ENCODE results near the gene SBNO1.

SBNO1 gene

GRCh38 chr12:123273166-123273565 is 91.5 kb downstream of the SBNO1 start:
- Histone ChIP-seq H3K18ac (ENCODE audit: low read length) (no peak overlapping the region), H2BK12ac (ENCODE audit: low read length) (no peak overlapping the region)

GRCh38 chr12:123271001-123271668 is 93.5 kb downstream of the SBNO1 start:
- DNase-seq: peak; percentile 46 to 78
- peak overlapping the region; percentile 93 for H4K8ac ChIP-seq (ENCODE audit: low read depth, low read length)
- H3K4me2 ChIP-seq (ENCODE audit: low read length): peak overlapping the region; percentile 64
- no CpG with 5 or more reads among the region's 108 CpGs for WGBS (ENCODE audit: extremely low coverage, insufficient coverage, insufficient read length)
- peak overlapping the region; percentile 86 for H2AFZ ChIP-seq (ENCODE audit: insufficient read depth, low read length, poor library complexity)
- no peaks in the 10 kb centered on the region for H3K27me3 ChIP-seq (ENCODE audit: insufficient read depth, low read length)
- peak overlapping the region; percentile 96 for H4K91ac ChIP-seq (ENCODE audit: low read depth, low read length)
- peaks cover 24% of the 10 kb centered on the region for H3K79me2 ChIP-seq (ENCODE audit: control insufficient read depth, insufficient read depth, low read length, poor library complexity)
- H3K4me3 ChIP-seq (ENCODE audit: low read depth, low read length): peak overlapping the region; percentile 95
- H3K9ac ChIP-seq (ENCODE audit: low read length): peak overlapping the region; percentile 75
- peak overlapping the region; percentile 87 for H4K12ac ChIP-seq (ENCODE audit: low read depth, low read length)
- peaks cover 24 to 29% of the 10 kb centered on the region in 2 experiments for H3K36me3 ChIP-seq (ENCODE audit: control insufficient read depth in 1 of 2, insufficient read depth in 2 of 2, low read length in 2 of 2)
- H2BK120ac ChIP-seq (ENCODE audit: insufficient read depth, low read length, poor library complexity): peak overlapping the region; percentile 65
- H3K4ac ChIP-seq (ENCODE audit: low read depth, low read length): peak overlapping the region; percentile 94
- no peak overlapping the region for H3K23ac ChIP-seq (ENCODE audit: low read length)
- peak overlapping the region; percentile 90 for H2AK5ac ChIP-seq (ENCODE audit: low read length)
- H2BK5ac ChIP-seq (ENCODE audit: low read depth, low read length, poor library complexity): peak overlapping the region; percentile 82
- peaks cover 2 to 8% of the 10 kb centered on the region in 2 experiments for H3K4me1 ChIP-seq (ENCODE audit: control insufficient read depth in 1 of 2, insufficient read depth in 2 of 2, low read length in 2 of 2)
- H3K14ac ChIP-seq (ENCODE audit: low read length): peak overlapping the region; percentile 66
- H2BK12ac ChIP-seq (ENCODE audit: low read length): no peak overlapping the region
- H3K9me3 ChIP-seq (ENCODE audit: insufficient read depth, low read depth, low read length): peaks cover 1% of the 10 kb centered on the region
- H3K18ac ChIP-seq (ENCODE audit: low read length): peak overlapping the region; percentile 81
- H3K27ac ChIP-seq (ENCODE audit: low read depth, low read length): peak overlapping the region; percentile 19
- H3K79me1 ChIP-seq (ENCODE audit: low read length): peaks cover 22% of the 10 kb centered on the region

More at GRCh38 chr12:123273166-123273565, 91.5 kb downstream of the SBNO1 start:
- Histone ChIP-seq H2BK120ac (ENCODE audit: insufficient read depth, low read length, poor library complexity) (no peak overlapping the region), H3K9ac (ENCODE audit: low read length) (no peak overlapping the region), H3K79me2 (ENCODE audit: control insufficient read depth, insufficient read depth, low read length, poor library complexity) (peaks cover 24% of the 10 kb centered on the region), H4K12ac (ENCODE audit: low read depth, low read length) (no peak overlapping the region), H2BK5ac (ENCODE audit: low read depth, low read length, poor library complexity) (no peak overlapping the region), H3K4ac (ENCODE audit: low read depth, low read length) (no peak overlapping the region), H3K23ac (ENCODE audit: low read length) (no peak overlapping the region), H3K9me3 (ENCODE audit: insufficient read depth, low read depth, low read length) (peaks cover 1% of the 10 kb centered on the region), H2AK5ac (ENCODE audit: low read length) (no peak overlapping the region), H4K8ac (ENCODE audit: low read depth, low read length) (no peak overlapping the region), H3K4me1 (ENCODE audit: control insufficient read depth in 1 of 2, insufficient read depth in 2 of 2, low read length in 2 of 2) (peaks cover 2 to 8% of the 10 kb centered on the region in 2 experiments), H3K4me2 (ENCODE audit: low read length) (no peak overlapping the region), H4K91ac (ENCODE audit: low read depth, low read length) (no peak overlapping the region), H3K27ac (ENCODE audit: low read depth, low read length) (no peak overlapping the region), H3K4me3 (ENCODE audit: low read depth, low read length) (no peak overlapping the region), H3K27me3 (ENCODE audit: insufficient read depth, low read length) (no peaks in the 10 kb centered on the region), H3K14ac (ENCODE audit: low read length) (no peak overlapping the region), H3K36me3 (ENCODE audit: control insufficient read depth in 1 of 2, insufficient read depth in 2 of 2, low read length in 2 of 2) (peaks cover 5 to 8% of the 10 kb centered on the region in 2 experiments), H3K79me1 (ENCODE audit: low read length) (peaks cover 22% of the 10 kb centered on the region), H2AFZ (ENCODE audit: insufficient read depth, low read length, poor library complexity) (no peak overlapping the region)
- WGBS (ENCODE audit: extremely low coverage, insufficient coverage, insufficient read length): no CpG with 5 or more reads among the region's 15 CpGs
- no peak for DNase-seq

DNA sequence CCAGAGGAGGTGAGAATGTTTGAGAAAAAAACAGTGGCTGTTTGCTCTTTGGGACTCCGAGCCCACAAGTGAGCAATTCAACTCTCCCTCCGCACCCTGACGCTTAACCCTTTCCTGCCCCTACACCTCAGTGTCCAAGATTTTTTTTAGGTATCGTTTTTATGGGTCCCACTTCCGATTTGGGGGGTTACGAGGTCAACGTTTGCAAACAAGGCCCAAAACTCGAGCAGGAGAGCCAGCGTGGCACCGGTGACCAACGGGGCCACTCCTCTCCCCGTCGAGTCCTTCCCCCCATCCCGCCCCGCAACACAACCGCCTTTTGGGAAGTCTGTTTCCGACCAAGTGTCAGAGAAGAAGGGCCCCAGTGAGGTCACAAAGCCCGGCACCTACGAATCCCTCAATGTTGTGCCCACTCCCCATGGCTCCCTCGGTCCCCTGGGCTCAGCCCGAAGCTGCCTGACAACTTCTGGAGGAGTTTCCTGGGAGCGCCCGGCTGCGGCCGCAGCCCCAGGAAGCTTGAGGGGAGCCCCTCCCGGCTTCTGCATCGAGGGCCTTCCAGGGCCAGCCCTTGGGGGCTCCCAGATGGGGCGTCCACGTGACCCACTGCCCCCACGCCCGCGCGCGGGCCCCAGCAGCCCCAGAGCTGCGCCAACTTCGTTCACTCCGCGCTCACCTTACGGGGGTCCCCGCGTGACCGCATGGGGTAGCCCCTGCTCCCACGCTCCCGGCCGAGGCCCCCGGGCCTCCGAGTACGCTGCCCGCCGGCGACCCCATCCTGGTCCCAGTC is 94.2 kb downstream of the SBNO1 start:
- H3K9ac ChIP-seq (ENCODE audit: low read length): peak overlapping the region; percentile 75
- H3K4me1 ChIP-seq (ENCODE audit: control insufficient read depth in 1 of 2, insufficient read depth in 2 of 2, low read length in 2 of 2): peaks cover 2 to 8% of the 10 kb centered on the region in 2 experiments
- H2AK5ac ChIP-seq (ENCODE audit: low read length): peak overlapping the region; percentile 90
- H4K91ac ChIP-seq (ENCODE audit: low read depth, low read length): peak overlapping the region; percentile 96
- no peak overlapping the region for H3K23ac ChIP-seq (ENCODE audit: low read length)
- peaks cover 24% of the 10 kb centered on the region for H3K79me2 ChIP-seq (ENCODE audit: control insufficient read depth, insufficient read depth, low read length, poor library complexity)
- peak overlapping the region; percentile 95 for H3K4me3 ChIP-seq (ENCODE audit: low read depth, low read length)
- H3K36me3 ChIP-seq (ENCODE audit: control insufficient read depth in 1 of 2, insufficient read depth in 2 of 2, low read length in 2 of 2): peaks cover 32 to 36% of the 10 kb centered on the region in 2 experiments
- no CpG with 5 or more reads among the region's 51 CpGs for WGBS (ENCODE audit: extremely low coverage, insufficient coverage, insufficient read length)
- no peaks in the 10 kb centered on the region for H3K27me3 ChIP-seq (ENCODE audit: insufficient read depth, low read length)
- peaks cover 22% of the 10 kb centered on the region for H3K79me1 ChIP-seq (ENCODE audit: low read length)
- H3K4ac ChIP-seq (ENCODE audit: low read depth, low read length): peak overlapping the region; percentile 94
- H3K18ac ChIP-seq (ENCODE audit: low read length): peak overlapping the region; percentile 81
- peak overlapping the region; percentile 93 for H4K8ac ChIP-seq (ENCODE audit: low read depth, low read length)
- peak overlapping the region; percentile 87 for H4K12ac ChIP-seq (ENCODE audit: low read depth, low read length)
- H2BK5ac ChIP-seq (ENCODE audit: low read depth, low read length, poor library complexity): peak overlapping the region; percentile 82
- H3K27ac ChIP-seq (ENCODE audit: low read depth, low read length): peak overlapping the region; percentile 19
- H2AFZ ChIP-seq (ENCODE audit: insufficient read depth, low read length, poor library complexity): peak overlapping the region; percentile 86
- peak overlapping the region; percentile 59 for H3K14ac ChIP-seq (ENCODE audit: low read length)
- peak in 1 of 2 donors; percentile 9 for DNase-seq
- H3K9me3 ChIP-seq (ENCODE audit: insufficient read depth, low read depth, low read length): peaks cover 1% of the 10 kb centered on the region
- peak overlapping the region; percentile 64 for H3K4me2 ChIP-seq (ENCODE audit: low read length)
- peak overlapping the region; percentile 65 for H2BK120ac ChIP-seq (ENCODE audit: insufficient read depth, low read length, poor library complexity)
- peak overlapping the region; percentile 32 for H2BK12ac ChIP-seq (ENCODE audit: low read length)

DNA sequence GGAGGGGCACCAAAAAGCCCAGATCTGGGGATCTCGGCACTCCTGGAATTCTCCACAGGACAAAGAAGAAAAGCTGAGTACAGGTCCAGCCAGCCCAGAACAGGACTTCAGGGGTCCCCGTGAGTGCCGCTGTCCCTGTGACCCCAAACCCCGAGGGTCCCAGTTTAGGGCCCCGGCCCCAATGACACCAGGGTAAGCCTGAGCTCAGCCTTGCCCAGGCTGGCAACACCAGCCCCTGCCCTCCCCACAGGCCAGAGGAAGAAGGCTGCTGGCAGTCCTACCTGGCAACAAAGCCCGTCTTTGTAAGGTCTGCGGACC is 94.8 kb downstream of the SBNO1 start:
- peaks cover 37 to 41% of the 10 kb centered on the region in 2 experiments for H3K36me3 ChIP-seq (ENCODE audit: control insufficient read depth in 1 of 2, insufficient read depth in 2 of 2, low read length in 2 of 2)
- no CpG with 5 or more reads among the region's 7 CpGs for WGBS (ENCODE audit: extremely low coverage, insufficient coverage, insufficient read length)
- peak overlapping the region; percentile 22 for H2AK5ac ChIP-seq (ENCODE audit: low read length)
- no peak overlapping the region for H2BK12ac ChIP-seq (ENCODE audit: low read length)
- peak overlapping the region; percentile 3 for H2BK5ac ChIP-seq (ENCODE audit: low read depth, low read length, poor library complexity)
- H3K4ac ChIP-seq (ENCODE audit: low read depth, low read length): peak overlapping the region; percentile 94
- peak overlapping the region; percentile 19 for H3K27ac ChIP-seq (ENCODE audit: low read depth, low read length)
- H3K14ac ChIP-seq (ENCODE audit: low read length): peak overlapping the region; percentile 59
- H4K8ac ChIP-seq (ENCODE audit: low read depth, low read length): peak overlapping the region; percentile 93
- H2AFZ ChIP-seq (ENCODE audit: insufficient read depth, low read length, poor library complexity): no peak overlapping the region
- DNase-seq: no peak
- H3K27me3 ChIP-seq (ENCODE audit: insufficient read depth, low read length): no peaks in the 10 kb centered on the region
- peak overlapping the region; percentile 33 for H4K12ac ChIP-seq (ENCODE audit: low read depth, low read length)
- H4K91ac ChIP-seq (ENCODE audit: low read depth, low read length): peak overlapping the region; percentile 96
- peak overlapping the region; percentile 20 for H3K18ac ChIP-seq (ENCODE audit: low read length)
- peak overlapping the region; percentile 75 for H3K9ac ChIP-seq (ENCODE audit: low read length)
- H3K23ac ChIP-seq (ENCODE audit: low read length): no peak overlapping the region
- H3K4me2 ChIP-seq (ENCODE audit: low read length): peak overlapping the region; percentile 64
- peaks cover 22% of the 10 kb centered on the region for H3K79me1 ChIP-seq (ENCODE audit: low read length)
- H3K4me3 ChIP-seq (ENCODE audit: low read depth, low read length): peak overlapping the region; percentile 95
- peaks cover 1% of the 10 kb centered on the region for H3K9me3 ChIP-seq (ENCODE audit: insufficient read depth, low read depth, low read length)
- peaks cover 2 to 8% of the 10 kb centered on the region in 2 experiments for H3K4me1 ChIP-seq (ENCODE audit: control insufficient read depth in 1 of 2, insufficient read depth in 2 of 2, low read length in 2 of 2)
- H2BK120ac ChIP-seq (ENCODE audit: insufficient read depth, low read length, poor library complexity): peak overlapping the region; percentile 57
- peaks cover 24% of the 10 kb centered on the region for H3K79me2 ChIP-seq (ENCODE audit: control insufficient read depth, insufficient read depth, low read length, poor library complexity)
